HG02588 (cell line): Measurements from ENCODE around the gene CDC6.
A peak's percentile ranks its signal among the peaks of the same experiment; 100 is the strongest.

ENCODE experiments used
- ATAC-seq: cut with Tn5 transposase; IDR thresholded peaks from one replicate; pipeline ENCODE4 v1.9.1; 2021; ENCODE audit warnings: mild to moderate bottlenecking, moderate library complexity; ENCODE audit not compliant: unreplicated experiment

CDC6 gene

GRCh38 chr17:40321961-40322357 is 34.3 kb downstream of the CDC6 start:
- no peak for ATAC-seq

DNA sequence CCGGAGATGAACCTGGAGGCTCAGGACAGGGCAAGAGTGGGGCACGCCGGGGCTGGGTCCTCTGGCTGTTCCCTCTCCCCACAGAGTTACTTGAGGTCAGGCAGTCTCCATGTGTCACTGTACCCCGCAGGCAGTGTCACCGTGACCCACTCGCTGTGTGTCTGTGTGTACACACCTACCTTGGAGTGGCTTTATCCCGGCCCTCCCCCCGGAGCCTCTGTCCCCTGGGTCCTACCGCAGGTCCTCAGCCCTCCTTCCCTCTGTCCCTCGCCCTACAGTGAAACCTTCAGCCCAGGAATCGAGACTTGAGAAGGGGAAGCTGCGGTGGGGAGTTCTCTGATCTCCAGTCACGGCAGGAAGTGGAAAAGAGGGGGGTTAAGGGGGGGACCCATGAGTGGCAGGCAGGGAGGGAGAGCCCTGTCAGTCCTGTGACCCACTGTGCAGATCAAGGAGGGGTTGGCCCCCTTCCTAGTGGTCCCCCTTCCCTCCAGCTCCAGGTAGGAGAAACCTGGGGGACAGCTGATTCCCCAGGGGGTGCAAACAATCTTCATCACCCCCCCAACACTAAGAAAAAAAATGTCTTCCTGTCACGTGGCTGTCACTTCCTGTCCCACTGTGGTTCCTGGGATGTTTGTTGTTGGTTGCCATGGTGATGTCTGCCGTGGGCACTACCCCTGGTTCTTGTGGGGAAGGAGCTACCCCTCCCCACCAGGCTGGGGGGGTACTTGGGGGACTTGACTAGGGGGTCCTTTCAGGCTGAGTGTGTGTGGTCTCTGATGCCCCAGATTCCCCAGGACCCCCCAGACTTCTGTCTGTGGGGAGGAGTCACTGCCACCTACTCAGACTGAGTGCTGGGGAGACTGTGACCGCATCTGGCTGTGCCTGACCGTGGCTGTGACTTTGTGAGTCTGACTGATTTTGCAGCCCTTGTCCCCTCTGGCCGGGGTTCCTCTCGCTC is 35.0 kb downstream of the CDC6 start:
- ATAC-seq, result peak; percentile 24

DNA sequence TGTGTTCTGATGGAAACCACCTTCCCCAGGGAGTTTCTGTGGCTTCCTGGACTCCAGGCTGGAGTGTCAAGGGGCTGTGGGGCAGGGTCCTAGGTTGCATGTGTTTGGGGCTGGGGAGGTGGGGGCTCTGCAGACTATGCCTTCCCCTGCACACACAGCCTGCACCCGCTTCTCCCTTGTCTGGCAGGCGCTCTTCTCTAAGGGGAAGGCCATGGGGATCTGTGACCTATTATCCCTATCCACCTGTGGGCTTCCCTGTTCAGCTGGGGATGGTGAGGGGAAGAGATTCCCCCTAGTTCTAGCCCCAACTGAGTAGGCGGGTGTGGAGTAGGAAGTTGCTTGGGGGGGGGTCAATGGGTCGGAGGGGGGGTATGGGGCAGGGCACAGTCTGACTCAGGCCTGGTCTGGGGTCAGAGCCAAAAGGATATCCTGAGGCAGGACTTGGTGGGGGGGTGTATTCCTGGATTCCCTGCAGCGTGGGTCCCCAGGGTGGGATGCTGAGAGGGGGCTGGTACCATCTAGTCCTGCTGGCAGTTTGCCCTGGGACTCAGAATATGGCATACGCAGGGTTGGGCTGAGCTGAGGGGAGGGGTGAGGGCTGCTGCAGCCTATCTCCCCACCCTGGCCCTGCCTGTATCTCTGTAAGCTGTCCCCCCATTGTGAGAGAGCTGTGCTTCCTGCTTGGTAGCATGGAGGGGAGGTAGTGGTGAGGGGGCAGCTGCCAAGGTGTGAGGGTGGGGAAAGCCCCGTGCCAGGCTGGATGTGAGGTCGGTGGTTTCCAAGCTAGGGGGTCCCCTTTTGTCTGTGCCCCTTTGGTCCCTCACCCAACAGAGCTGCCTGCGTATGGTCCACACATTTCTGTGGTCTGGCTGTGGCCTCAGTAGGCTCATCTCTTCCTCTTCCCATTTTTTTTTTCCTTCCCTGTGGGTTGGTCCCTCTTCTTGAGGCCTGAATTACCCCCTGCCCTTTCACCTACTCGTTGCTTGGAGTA is 36.0 kb downstream of the CDC6 start:
- no peak for ATAC-seq

DNA sequence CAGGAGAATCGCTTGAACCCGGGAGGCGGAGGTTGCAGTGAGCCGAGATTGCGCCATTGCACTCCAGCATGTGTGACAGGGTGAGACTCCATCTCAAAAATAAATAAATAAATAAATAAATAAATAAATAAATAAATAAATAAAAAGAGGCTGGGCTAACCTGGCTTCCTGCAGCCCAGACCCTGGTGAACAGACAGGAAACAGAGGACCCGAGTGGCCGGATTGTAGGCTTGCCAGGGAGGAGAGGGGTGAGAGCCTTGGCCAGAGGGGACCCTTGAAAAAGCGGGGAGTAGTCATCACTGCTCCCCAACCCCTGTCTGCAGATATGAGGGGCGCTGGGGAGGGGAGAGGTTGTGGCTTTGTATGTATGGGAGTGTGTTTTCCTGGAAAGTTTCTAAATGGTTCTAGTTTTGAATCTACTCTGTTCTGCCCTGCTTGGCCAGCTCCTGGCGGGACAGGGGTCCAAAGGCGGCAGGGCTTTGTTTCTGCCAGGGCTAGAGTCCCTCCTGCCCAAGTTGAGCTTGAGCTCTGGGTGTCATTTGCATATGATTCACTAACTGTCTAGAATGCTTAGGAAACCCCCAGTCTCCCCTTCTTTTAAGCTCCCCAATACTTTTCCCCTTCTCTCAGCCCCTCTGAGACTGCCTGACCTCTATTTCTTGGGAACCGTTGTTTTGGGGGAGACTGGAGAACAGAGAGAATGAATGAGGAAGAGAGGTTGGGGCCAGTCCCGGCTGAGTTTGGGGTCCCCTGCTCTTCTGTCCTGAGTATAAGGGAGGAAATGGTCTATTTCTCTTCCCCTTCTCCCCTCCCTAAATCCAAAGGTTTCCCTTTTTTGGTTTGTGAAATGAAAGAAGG is 37.7 kb downstream of the CDC6 start:
- ATAC-seq, result no peak

DNA sequence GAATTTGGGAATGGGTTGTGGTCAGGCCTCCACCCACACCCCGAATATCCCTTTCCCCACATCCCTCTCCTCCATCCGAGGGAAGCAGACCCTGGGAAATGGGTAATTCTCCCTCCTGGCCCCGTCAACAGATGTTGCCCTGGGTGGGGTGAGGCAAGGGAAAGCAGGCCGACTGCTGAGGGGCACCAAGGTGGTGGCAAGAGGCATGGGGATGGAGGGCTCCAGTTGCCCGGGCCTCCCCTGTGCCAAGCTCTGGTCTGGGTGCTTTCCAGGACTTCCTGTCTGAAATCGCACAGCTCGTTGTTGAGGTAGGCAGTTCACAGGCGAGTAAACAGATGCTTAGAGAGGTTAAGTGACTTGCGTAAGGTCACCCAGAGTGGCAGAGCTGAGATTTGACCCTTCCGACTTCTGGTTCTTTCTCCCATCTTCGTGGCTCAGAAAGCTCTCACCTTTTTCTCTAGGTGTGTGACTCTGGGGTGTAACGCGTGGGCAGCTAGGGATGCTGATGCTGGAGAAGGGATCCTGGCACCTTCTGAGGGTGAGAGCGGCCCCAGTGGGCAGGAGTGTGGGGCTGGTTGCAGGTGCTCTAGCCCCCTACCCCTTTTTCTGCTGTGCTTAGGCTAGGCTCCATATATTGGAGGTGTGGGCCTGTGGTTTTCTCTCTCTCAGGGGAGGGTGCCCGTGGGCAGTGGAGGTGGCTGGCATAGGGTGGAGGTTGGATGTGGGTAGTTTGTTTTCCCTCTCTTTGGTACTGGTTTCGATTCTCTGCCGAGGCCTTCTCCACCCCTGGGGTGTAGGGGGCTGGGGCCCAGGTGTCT is 38.5 kb downstream of the CDC6 start:
- no peak for ATAC-seq

DNA sequence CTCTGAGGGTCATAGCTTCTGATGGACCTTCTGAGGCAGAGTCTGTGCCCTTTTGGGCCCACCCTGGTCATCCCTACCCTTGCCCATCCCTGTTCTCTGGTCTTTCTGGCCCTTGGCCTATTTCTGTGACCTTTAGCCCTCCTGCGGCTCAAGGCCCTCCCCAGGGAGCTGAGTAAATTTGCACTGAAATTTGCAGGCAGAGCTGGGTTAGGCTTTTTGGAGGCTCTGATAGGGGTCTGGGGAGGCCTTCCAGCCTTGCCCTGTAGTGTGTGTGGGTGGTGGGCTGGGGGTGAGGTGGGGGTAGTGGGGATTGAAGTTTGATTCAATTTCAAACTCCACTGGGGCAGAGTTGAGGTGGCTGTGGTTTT is 39.1 kb downstream of the CDC6 start:
- no peak for ATAC-seq

DNA sequence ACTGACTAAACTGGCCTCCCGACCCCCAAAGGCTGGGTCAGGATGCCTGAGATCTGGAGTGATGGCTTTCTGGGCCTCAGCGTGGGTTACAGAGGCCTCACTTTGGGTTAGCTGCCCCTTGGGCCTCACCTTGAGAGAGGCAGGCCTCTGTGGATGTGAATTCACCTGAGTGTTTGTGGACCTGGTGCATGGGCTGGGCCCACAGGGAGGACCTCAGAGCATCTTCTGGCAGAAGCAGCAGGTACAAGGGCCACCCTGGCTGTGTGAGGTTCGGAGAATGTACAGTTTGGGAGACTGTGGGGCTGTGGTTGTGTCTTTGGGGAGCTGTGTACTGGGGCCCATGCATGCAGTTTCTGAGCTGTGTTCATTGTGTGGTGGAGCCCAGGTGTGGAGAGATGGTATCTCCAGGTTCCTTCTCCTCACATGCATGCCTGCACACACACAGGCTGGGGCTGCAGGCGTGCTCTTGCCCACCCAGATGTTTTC is 39.6 kb downstream of the CDC6 start:
- ATAC-seq, result no peak

GRCh38 chr17:40327735-40328385 is 40.2 kb downstream of the CDC6 start:
- no peak for ATAC-seq

DNA sequence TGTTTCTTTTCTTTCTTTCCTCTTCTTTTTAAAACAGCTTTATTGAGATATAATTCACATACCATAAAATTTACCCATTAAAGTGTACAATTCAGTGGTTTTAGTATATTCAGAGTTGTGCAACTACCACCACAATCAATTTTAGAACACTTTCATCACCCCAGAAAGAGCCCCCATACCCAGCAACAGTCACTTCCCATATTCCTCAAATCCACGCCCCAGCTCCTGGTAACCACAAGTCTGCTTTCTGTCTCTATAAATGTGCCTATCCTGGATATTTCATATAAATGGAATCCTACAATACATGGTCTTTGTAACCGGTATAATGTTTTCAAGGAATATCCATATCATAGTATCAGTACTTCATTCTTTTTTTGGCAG is 40.7 kb downstream of the CDC6 start:
- ATAC-seq, result no peak

- no peak for ATAC-seq
Measured at GRCh38 chr17:40329839-40330794, 42.4 kb downstream of the CDC6 start.

GRCh38 chr17:40330850-40331470 is 43.3 kb downstream of the CDC6 start:
- ATAC-seq, result no peak

DNA sequence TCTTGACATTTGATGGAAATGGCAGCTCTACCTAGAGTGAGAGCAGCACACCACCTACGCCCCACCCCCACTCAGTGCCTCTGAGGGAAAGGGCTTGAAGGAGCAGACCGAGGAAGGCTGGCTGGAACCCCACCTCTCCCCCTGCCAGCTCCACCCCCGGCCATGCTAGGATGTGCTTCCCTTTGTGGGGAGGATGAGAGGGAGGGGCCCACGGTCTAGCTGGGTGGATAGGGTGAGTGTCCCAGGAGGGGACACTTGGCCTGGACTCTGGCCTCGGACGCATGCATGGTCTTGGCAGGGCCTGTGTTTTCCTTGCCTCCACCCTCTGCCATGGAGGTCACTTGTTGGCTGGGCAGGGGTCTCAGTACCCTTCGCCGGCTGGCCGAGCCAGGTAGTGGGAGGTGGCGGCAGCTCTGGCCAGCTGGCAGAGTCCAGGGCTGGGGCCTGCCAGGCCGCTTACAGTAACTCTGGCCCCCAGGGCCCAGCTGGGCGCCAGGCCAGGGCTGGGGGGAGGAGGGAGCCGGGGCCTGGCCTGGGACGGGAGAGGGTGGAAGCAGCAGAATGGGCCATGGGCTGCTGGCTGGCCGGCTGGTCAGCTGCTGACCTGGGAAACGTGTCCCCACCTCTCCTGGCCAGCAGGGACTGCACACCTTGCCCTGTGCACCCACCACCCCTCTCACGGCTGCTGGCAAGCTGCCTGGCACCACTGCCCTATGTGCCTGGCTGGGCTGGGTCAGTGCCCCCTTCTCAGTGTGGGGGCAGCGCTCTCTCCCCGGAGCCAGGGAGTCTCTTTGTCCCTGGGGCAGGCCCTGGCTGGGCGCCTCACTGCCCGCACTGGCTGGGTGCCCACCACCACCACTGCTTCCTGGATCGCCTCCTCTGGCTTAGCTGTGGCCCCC is 44.3 kb downstream of the CDC6 start:
- no peak for ATAC-seq

GRCh38 chr17:40333781-40334448 is 46.2 kb downstream of the CDC6 start:
- ATAC-seq, result no peak

- no peak for ATAC-seq
Measured at GRCh38 chr17:40335620-40336019, 47.9 kb downstream of the CDC6 start.

DNA sequence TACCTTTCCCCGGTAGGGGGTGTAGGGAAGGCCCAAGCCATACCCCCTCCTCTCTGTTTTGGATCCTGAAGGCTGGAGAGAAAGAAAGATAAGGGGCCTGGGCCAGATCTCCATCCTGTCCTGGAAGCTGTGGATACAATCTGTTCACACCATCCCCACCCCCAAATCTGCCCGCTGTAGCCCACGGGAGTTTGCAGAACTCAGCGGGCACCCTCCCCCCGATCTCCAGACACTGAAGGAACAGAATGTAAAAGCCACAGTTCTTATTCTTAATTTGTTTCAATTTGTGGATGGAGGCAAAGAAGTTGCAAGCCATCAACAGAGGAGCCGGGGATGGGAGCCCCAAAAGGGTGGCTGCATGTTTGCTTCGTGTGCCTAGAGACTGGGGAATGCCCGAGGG is 49.7 kb downstream of the CDC6 start:
- no peak for ATAC-seq

DNA sequence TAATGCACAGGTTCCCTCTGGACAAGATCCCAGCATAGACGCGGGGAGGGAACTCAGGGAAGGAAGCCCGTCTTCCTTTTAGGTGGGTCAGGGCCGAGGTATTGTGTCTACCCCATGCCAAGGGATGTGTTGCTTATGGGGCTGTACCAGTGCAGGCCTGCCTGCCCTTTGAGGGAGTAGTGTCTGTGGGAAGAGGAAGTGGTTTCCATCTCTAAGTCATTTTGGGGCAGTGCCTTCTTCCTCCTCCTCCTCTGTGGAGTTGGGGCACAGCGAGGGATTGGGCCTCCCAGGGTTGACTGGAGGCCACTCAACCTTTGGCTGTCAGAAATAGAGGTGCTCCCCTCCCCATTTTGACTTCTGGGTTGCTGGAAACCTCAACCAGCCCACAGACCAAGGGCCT is 50.4 kb downstream of the CDC6 start:
- ATAC-seq, result no peak
